HAP-1 (cell line): Measurements from ENCODE around the gene KTN1.

Source experiments
- DNase-seq, 2 experiments: peaks; one replicate each; pipeline ENCODE4 v3.0.0-alpha.2; 2016 to 2020; ENCODE audit warnings: low spot score in 2 of 2
- H3K27me3 ChIP-seq: fragments of 250-450 bp; sonication (Bioruptor Pico); 2 replicates; pipeline ENCODE4 v1.5.1; 2020; ENCODE audit warnings: low read depth, mild to moderate bottlenecking, moderate library complexity
- H3K36me3 ChIP-seq: fragments of 250-450 bp; sonication (Bioruptor Pico); replicated peaks from 2 replicates; pipeline ENCODE4 v1.5.1; 2020; ENCODE audit warnings: mild to moderate bottlenecking
- H3K4me1 ChIP-seq: fragments of 250-450 bp; sonication (Bioruptor Pico); 2 replicates; pipeline ENCODE4 v1.5.1; 2020; ENCODE audit warnings: mild to moderate bottlenecking
- H3K4me3 ChIP-seq: fragments of 250-450 bp; sonication (Bioruptor Pico); 2 replicates; pipeline ENCODE4 v1.5.1; 2020; ENCODE audit warnings: mild to moderate bottlenecking, moderate library complexity
- H3K9me3 ChIP-seq: fragments of 250-450 bp; sonication (Bioruptor Pico); 2 replicates; pipeline ENCODE4 v1.5.1; 2020; ENCODE audit warnings: mild to moderate bottlenecking, moderate library complexity
- in situ Hi-C: fragments of 300-500 bp; cut with MboI; formaldehyde crosslinking; loops from 3 replicates; pipeline ENCODE4 v1.14.3; 2020; ENCODE audit warnings: low sequenced_read_pairs, inconsistent platforms, mixed read lengths

Gene KTN1

DNA sequence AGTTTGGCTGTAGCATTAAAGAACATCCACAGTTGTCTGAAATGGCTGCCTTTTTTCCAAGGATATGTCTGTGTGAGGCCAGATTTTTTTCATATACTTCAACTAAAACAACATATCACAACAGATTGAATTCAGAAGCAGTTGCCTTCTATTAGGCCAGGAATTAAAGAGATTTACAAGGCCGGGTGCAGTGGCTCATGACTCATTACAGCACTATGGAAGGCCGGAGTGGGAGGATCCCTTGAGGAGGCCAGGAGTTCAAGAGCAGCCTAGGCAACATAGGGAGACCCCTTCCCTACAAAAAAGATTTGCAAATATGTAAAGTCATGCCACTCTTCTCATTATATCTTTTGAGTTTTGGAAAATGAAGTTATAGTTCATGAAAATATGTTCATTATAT, 108.6 kb downstream of the KTN1 start:
- in situ Hi-C loops = no loop called here
- no peaks in the 10 kb centered on the region for H3K9me3 ChIP-seq
- DNase-seq = no peak
- H3K27me3 ChIP-seq = no peaks in the 10 kb centered on the region
- peaks cover 15% of the 10 kb centered on the region; the same call in 1 of the 2 replicates for H3K36me3 ChIP-seq
- H3K4me3 ChIP-seq = no peak overlapping the region
- H3K4me1 ChIP-seq = peaks cover 9% of the 10 kb centered on the region

DNA sequence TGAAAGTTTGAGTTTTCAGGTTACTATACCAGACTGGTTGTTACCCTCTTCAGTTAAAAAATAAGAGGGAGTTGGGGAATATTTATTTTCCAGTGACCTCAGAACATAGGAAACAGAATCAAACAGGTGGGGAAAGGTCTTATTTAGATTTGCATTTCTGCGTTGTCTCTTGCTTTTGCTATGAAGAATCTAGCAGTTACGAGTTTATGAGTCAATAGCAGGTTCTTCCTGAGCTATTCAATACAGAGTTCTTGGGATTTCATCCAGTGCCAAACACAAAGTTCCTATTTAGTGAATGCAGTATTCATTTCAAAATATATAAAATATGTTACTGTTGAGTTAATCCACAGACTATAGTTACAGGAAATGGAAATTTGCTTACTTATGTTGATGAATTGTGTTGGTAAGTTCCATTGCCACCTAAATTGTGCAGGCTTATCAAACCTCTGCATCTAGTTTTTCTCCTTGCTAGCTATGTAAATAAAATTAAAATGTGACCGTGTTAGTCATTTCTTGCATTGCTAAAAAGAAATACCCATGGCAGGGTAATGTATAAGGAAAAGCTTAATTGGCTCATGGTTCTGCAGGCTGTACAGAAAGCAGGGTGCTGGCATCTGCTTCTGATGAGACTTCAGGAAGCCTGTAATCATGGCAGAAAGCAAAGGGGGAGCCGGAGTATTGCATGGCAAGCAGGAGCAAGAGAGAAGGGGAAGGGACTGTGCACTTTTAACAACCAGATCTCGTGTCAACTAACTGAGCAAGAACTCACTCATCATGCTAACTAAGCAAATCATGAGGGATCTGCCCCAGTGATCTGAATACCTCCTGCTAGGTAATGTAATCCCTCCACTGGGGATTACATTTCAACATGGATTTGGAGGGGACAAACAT, 110.2 kb downstream of the KTN1 start:
- Histone ChIP-seq H3K4me1 (peaks cover 9% of the 10 kb centered on the region), H3K9me3 (no peaks in the 10 kb centered on the region), H3K4me3 (no peak overlapping the region), H3K27me3 (no peaks in the 10 kb centered on the region), H3K36me3 (peaks cover 5% of the 10 kb centered on the region; the same call in 1 of the 2 replicates)
- no peak for DNase-seq
- in situ Hi-C loops = no loop called here

DNA sequence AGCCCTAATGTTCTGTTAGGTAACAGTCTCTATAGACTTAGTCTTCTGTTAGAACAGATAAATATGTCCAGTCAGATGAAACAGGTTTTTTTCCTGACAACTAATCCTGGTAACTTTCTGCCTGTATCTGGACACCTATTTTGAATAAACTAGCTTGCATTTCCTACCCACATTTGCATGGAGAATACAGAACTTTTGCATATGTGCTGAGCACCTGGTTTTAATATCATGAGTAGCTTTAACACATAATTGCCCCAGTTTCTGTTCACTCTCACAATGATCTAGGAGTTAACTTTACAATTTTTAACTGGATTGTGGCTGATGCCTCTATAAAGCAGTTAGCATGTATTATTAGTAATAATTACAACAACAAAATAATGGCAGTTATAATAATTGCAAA, 111.7 kb downstream of the KTN1 start:
- no peak for DNase-seq
- in situ Hi-C loops = no loop called here
- Histone ChIP-seq H3K9me3 (no peaks in the 10 kb centered on the region), H3K36me3 (no peaks in the 10 kb centered on the region), H3K4me1 (peaks cover 9% of the 10 kb centered on the region), H3K4me3 (no peak overlapping the region), H3K27me3 (no peaks in the 10 kb centered on the region)

DNA sequence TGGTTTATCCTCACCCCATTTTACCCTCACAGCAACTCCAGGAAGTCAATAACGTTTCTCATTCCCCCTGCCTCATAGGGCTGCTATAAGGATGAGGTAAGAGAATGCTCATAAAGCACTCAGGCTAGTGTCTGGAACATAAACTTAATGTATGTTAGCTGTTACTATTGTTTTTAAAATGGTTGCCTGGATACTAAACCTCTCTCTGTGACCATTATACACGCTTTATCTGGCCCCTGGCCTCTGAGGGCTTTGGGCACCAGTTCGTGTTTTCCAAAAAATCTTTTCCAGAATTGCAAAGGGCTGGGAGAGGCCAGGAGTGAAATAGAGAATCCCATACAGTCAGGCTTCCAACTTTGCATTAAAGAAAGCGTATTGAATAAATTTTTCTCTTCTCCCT, 113.9 kb downstream of the KTN1 start:
- Histone ChIP-seq H3K27me3 (no peaks in the 10 kb centered on the region), H3K36me3 (no peaks in the 10 kb centered on the region), H3K4me3 (no peak overlapping the region), H3K9me3 (no peaks in the 10 kb centered on the region), H3K4me1 (peaks cover 19% of the 10 kb centered on the region)
- in situ Hi-C loops = no loop called here
- DNase-seq = no peak

DNA sequence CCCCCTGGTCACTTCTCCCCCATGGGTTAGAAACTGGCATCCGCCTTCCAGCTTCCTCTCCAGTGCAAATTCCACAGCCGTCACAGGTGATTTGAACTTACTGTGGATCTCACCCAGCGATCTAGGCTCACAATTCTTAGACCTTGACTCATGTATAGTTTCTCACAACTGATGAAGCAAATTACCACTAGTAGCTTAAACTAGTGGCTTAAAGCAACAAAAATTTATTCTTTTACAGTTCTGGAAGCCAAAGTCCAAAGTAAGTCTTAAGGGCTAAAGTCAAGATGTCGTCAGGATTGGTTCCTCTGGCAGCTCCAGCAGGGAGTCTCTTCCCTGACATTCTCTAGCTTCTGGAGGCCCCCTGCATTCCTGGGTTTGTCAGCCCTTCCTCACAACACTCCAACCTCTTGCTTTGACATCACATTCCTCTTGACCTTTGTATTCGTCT, 117.4 kb downstream of the KTN1 start:
- no peak for DNase-seq
- H3K9me3 ChIP-seq = no peaks in the 10 kb centered on the region
- in situ Hi-C loops = no loop called here

DNA sequence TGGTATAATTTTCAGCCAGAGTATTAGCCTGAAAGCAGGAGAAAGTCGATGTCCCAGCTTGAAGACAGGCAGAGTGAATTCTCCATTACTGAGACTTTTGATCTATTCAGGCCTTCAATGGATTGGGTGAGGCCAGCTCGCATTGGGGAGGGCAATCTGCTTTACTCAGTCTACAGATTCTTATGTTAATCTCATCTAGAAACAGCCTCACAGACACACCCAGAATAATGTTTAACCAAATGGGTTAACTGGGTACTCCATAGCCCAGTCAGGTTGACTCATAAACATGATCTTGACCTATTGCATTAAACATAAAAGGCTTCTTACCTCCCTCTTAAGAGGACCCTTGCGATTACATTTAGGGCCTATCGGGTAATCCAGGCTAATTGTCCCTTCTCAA, 118.0 kb downstream of the KTN1 start:
- H3K9me3 ChIP-seq = no peaks in the 10 kb centered on the region
- no peaks in the 10 kb centered on the region for H3K36me3 ChIP-seq
- in situ Hi-C loops = no loop called here
- peak; percentile 29 to 54 for DNase-seq
- no peaks in the 10 kb centered on the region for H3K27me3 ChIP-seq
- no peak overlapping the region for H3K4me3 ChIP-seq
- H3K4me1 ChIP-seq = peaks cover 11% of the 10 kb centered on the region

More for the DNA sequence above, 117.4 kb downstream of the KTN1 start:
- Histone ChIP-seq H3K4me1 (peaks cover 16% of the 10 kb centered on the region), H3K36me3 (no peaks in the 10 kb centered on the region), H3K4me3 (no peak overlapping the region), H3K27me3 (no peaks in the 10 kb centered on the region)

DNA sequence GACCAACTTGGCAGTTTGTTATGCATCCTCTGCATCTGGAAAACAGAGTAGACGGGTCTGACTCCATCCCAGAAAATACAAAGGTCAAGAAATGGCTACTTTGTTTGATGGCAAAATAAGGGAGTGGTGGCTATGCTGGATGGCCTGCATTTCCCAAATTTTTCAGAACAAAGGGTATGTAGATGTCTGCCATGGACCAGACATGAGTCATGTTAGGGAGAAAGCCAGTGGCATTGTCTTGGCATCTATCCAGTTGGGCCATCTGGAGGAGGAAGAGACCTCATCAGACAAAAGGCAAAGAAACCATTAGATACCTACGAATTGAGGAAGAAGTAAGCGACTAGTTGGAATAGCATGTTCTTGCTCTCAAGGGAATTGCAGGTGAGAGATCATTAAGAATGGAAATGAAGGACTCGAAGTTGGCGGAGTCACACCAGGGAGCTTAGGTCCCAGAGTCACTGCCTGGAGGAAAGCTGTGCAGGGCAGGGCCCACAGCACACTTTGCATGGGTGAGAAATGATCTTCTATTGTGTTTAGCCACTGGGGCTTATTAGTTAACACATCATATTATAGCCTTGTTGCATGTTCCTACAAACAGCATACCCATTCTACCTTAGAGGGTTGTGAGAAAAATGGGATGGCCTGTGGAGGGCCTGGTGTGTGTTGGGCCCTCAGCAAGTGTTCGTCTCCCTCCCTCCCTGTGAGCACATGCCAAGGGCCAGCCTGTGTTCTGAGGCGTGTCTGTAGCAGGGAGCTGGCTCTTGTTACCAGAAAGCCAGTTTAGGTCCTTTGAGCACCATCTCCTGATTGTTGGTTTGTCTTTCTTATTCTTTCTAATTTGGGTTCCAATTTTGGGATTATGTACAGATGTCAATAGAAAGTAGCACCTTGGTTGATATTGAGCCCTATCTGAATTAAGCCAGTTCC, 119.4 kb downstream of the KTN1 start:
- DNase-seq = peak in 1 of 2 experiments; percentile 46
- H3K4me1 ChIP-seq = peaks cover 11% of the 10 kb centered on the region

DNA sequence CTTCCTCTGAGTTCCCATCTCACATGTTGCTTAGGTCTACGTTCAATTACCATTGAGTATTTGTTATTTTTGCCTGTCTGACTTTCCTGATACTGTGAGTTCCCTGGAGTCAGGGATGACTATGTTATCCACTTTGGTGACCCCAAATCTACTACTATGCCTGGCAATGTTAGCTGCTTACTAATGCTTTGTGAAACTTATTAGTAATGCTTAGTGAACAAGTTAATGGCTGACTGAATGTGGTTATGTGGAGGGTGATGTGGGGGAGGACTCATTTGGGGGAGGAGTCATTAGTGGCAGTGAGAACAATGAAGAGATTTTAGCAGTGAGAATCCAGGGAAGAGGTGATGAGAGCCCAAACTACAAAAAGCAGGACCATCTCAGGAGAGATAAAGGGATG, 121.6 kb downstream of the KTN1 start:
- DNase-seq = no peak
- Histone ChIP-seq H3K4me3 (no peak overlapping the region), H3K36me3 (no peaks in the 10 kb centered on the region; the same call in 1 of the 2 replicates), H3K4me1 (peaks cover 11% of the 10 kb centered on the region), H3K9me3 (no peaks in the 10 kb centered on the region), H3K27me3 (no peaks in the 10 kb centered on the region)
- in situ Hi-C loops = loop anchor here (10.0 kb wide), 2 partner anchors 643 to 773 kb away; no protein-coding TSS in a partner anchor

More for the DNA sequence above, 119.4 kb downstream of the KTN1 start:
- Histone ChIP-seq H3K27me3 (no peaks in the 10 kb centered on the region), H3K36me3 (no peaks in the 10 kb centered on the region), H3K9me3 (no peaks in the 10 kb centered on the region), H3K4me3 (no peak overlapping the region)
- in situ Hi-C loops = loop anchor here (10.0 kb wide), 2 partner anchors 645 to 775 kb away; no protein-coding TSS in a partner anchor

DNA sequence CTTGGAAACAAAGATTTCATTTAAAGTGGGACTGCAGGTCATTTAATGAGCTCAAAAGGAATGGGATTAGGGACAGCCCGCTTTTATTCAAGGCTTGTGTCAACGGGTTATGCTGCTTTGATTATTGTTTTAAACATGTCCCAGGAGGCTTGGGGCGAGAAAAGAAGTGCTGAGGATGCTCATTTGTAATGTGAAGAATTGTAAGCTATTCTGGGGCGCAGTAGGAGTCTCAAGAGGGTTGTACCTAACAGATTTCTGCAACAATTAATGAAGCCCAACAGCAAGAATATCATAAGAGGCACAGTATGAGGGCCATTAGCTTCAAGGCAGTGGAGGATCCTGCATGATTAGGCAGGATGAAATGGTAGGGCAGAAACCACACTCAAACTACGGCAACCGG, 122.5 kb downstream of the KTN1 start:
- DNase-seq = no peak
- Histone ChIP-seq H3K9me3 (no peaks in the 10 kb centered on the region), H3K4me1 (peaks cover 11% of the 10 kb centered on the region), H3K4me3 (no peak overlapping the region), H3K36me3 (no peaks in the 10 kb centered on the region; the same call in 1 of the 2 replicates), H3K27me3 (no peaks in the 10 kb centered on the region)
- in situ Hi-C loops = loop anchor here (10.0 kb wide), 2 partner anchors 642 to 772 kb away; no protein-coding TSS in a partner anchor

DNA sequence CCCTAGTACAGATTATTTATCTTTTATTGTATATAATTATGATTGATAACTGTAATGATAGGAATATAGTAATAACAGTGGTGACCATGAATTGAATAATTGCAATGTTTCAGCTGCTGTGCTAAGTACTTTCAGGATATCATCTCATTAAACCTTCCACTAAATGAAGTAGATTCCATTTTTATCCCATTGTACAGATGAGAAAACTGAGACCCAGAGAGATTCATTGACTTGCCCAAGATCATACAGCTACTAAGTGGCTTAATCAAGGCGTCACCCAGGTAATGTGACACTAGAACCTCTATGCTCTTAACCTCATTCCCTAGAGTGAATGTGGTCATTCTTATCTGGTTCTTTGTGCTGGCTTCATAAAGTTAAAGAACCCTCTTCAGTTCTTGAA, 124.6 kb downstream of the KTN1 start:
- no peak for DNase-seq
- in situ Hi-C loops = loop anchor here (10.0 kb wide), 2 partner anchors 640 to 770 kb away; no protein-coding TSS in a partner anchor

DNA sequence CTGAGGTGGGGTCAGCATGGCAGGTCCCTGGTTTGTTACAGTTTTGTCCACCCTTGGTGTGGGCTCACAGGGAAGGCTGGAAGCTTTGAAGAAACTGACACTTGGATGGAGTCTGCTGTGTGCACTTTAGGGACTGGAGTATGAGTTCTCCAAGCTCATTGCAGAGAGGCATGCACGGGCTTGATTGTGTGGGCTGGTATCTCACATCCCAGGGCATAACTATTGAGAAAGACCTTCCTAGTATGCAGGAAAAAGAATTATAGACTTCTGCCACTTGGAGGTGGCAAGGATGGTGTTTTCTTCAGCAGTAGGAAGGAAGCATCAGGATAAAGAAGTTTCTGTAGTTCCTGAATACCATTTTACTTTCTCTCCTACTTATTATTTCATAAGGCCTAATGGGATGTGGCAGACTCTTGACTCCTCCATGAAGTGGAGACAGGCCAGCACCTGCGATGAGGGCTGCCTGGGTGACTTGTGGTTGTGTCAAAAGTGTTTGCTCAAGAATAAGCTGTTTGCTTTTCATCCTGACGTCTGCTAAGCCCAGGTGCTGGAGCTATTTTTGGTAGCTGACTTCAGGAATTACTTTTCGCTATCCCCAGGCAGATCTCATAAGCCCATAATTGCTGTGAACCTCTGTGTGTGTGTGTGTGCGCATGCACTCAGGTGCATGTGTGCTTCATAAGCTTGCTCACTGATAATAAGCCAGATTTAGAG, 125.8 kb downstream of the KTN1 start:
- DNase-seq = no peak

More for the DNA sequence above, 124.6 kb downstream of the KTN1 start:
- Histone ChIP-seq H3K4me3 (no peak overlapping the region), H3K27me3 (no peaks in the 10 kb centered on the region), H3K36me3 (no peaks in the 10 kb centered on the region; the same call in 1 of the 2 replicates), H3K4me1 (no peaks in the 10 kb centered on the region; the same call in 1 of the 2 replicates), H3K9me3 (no peaks in the 10 kb centered on the region)

DNA sequence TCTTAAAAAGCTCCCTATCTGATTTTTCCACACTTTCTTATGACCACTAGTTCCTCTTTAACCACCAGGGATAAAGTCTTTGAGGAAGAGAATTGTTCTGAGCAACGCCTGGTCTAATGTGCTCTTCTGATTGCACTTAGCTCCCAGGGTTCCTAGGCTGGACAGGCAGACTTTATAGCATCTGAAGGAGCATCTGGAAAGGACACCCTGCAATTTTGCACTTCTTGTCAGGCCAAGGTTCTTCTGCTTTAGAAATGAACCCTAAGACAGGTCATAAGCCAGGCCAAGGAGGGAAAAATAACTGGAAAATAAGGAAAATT, 126.3 kb downstream of the KTN1 start:
- Histone ChIP-seq H3K27me3 (no peaks in the 10 kb centered on the region), H3K4me1 (no peaks in the 10 kb centered on the region; the same call in 1 of the 2 replicates), H3K4me3 (no peak overlapping the region), H3K9me3 (no peaks in the 10 kb centered on the region), H3K36me3 (no peaks in the 10 kb centered on the region; the same call in 1 of the 2 replicates)
- in situ Hi-C loops = loop anchor here (10.0 kb wide), 2 partner anchors 638 to 768 kb away; no protein-coding TSS in a partner anchor
- no peak for DNase-seq

More for the DNA sequence above, 125.8 kb downstream of the KTN1 start:
- no peak overlapping the region for H3K4me3 ChIP-seq
- H3K27me3 ChIP-seq = no peaks in the 10 kb centered on the region
- in situ Hi-C loops = loop anchor here (10.0 kb wide), 2 partner anchors 639 to 769 kb away; no protein-coding TSS in a partner anchor
- no peaks in the 10 kb centered on the region for H3K9me3 ChIP-seq
- H3K4me1 ChIP-seq = no peaks in the 10 kb centered on the region; the same call in 1 of the 2 replicates
- H3K36me3 ChIP-seq = no peaks in the 10 kb centered on the region; the same call in 1 of the 2 replicates

DNA sequence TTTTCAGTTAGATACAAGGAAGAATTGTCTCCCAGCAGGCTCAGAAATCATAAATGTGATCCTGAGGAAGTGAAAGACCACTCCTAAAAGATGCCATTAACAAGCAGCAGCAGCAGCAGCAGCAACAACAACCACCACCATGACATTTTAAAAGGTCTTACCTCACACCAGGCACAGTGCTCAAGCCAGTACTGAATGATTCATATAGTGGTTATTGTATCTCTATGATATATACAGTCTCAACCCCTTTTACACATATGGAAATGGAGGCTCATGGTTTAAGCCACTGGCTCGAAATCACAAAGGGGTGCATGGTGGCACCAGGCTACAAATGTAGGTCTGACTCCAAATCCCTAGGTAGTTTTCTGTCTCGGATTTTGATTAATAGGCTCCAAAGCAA, 126.9 kb downstream of the KTN1 start:
- no peaks in the 10 kb centered on the region for H3K27me3 ChIP-seq
- H3K9me3 ChIP-seq = no peaks in the 10 kb centered on the region
- H3K4me1 ChIP-seq = no peaks in the 10 kb centered on the region; the same call in 1 of the 2 replicates
- DNase-seq = no peak
- H3K4me3 ChIP-seq = no peak overlapping the region
- no peaks in the 10 kb centered on the region; the same call in 1 of the 2 replicates for H3K36me3 ChIP-seq
- in situ Hi-C loops = loop anchor here (10.0 kb wide), 2 partner anchors 638 to 768 kb away; no protein-coding TSS in a partner anchor
